AG04449 (cell line): ENCODE results near the gene GSE1.

Source experiments
- CTCF ChIA-PET: fragments of 350-600 bp; formaldehyde crosslinking; extraction: SDS; loops from one replicate; lab custom pipeline; 2021; ENCODE audit warnings: antibody characterized with exemption; lab: Yijun Ruan, JAX
- POLR2A ChIA-PET: fragments of 400-600, 350-600 bp; formaldehyde crosslinking; extraction: SDS; loops from one replicate; lab custom pipeline; 2020; ENCODE audit warnings: antibody characterized with exemption, inconsistent platforms; lab: Yijun Ruan, JAX
- DNase-seq: peaks from one replicate; pipeline ENCODE4 v3.0.0-alpha.2; 2010; ENCODE audit warnings: low read depth, low spot score
- H3K4me3 ChIP-seq: 2 replicates; pipeline ENCODE4 v1.5.1; 2011; ENCODE audit warnings: low read depth, mild to moderate bottlenecking, control low read depth, low read length
- TF ChIP-seq, protein P1 (sequence below): IDR thresholded peaks from one replicate; pipeline ENCODE4 v1.5.1; 2011; ENCODE audit warnings: mild to moderate bottlenecking, moderate library complexity, low read length, control low read depth, inconsistent platforms; ENCODE audit not compliant: insufficient read depth; ENCODE audit errors: missing control alignments

The GSE1 gene

DNA sequence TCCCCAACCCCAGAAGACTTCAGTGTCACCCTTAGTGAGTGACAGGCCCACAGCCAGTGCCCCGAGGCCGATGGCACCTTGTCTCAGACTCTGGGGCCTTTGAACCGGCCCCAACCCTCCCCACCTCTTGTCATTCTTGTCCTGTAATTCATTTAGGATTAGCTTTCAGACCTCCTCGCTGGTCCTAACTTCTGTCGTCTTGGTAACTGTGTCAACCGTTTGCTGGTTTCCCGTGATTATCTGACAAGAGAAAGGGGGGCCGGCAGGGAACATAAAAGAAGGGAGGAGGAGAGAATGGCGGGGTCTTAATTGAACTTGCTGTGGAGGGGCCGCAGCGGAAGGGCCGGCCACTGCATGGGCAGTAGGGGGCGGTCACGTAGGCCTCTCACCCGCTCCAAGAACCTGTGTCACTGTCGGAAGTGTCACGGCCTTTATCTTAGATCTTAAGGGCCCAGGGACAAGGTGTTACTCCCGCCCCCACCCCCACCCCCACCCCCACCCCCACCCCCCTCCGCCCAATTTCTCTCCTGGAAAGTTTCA, 46.5 kb upstream of the GSE1 start:
- TF ChIP-seq, protein P1, sequence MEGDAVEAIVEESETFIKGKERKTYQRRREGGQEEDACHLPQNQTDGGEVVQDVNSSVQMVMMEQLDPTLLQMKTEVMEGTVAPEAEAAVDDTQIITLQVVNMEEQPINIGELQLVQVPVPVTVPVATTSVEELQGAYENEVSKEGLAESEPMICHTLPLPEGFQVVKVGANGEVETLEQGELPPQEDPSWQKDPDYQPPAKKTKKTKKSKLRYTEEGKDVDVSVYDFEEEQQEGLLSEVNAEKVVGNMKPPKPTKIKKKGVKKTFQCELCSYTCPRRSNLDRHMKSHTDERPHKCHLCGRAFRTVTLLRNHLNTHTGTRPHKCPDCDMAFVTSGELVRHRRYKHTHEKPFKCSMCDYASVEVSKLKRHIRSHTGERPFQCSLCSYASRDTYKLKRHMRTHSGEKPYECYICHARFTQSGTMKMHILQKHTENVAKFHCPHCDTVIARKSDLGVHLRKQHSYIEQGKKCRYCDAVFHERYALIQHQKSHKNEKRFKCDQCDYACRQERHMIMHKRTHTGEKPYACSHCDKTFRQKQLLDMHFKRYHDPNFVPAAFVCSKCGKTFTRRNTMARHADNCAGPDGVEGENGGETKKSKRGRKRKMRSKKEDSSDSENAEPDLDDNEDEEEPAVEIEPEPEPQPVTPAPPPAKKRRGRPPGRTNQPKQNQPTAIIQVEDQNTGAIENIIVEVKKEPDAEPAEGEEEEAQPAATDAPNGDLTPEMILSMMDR, result no peak
- CTCF ChIA-PET, result no interaction called here
- no peak for DNase-seq
- POLR2A ChIA-PET, result no interaction called here
- no peak overlapping the region for H3K4me3 ChIP-seq

DNA sequence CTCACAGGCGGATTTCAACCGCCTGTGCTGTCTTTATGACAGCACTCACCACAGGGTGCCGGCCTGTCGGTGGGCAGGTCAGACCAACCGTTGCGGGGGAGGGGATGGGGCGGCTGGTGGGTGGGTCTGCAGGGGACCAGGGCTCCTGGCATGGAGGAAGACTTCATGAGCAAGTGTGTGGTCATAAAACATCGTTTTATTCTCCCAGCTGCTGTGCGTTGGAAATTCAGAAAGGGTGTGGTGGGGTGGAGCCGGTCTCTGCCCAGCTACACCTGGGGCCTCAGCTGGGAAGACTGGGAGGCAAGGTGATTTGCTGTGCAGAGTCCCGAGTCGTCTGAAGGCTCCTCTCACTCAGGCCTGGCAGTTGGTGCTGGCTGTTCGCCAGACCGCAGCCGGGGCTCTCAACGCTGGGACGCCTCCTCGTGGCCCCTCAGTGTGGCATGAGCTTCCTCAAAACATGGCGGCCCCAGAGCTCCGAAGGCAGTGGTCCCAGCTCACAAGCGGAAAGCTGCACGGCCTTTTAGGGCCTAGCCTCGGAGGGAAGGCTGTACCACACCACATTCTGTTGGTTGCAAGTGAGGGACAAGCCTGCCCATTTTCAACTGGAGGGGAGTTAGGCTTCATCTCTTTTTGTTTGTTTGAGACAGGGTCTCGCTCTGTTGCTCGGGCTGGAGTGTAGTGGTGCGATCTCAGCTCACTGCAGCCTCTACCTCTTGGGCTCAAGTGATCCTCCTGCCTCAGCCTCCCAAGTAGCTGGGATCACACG, 45.8 kb upstream of the GSE1 start:
- no peak for DNase-seq
- no peak overlapping the region for H3K4me3 ChIP-seq
- ChIA-PET POLR2A (no interaction called here), CTCF (no interaction called here)
- TF ChIP-seq, protein P1, result no peak

DNA sequence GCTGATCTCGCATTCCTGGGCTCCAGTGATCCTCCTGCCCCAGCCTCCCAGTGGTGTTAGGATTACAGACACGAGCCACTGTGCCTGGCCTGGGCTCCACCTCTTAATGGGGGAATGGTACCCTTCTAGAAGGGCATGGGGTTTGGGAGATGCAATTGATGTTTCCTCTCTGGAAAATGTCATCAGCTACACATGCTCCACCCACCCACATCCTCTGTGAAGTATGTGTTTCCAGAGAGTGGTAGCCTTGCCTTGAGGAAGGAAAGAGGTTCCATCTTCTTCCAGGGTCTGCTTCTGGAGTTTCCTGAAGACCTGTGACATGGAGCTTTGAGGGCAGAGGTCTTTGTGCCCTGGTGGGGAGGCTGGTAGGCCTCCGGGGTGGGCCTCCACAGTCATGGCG, 45.2 kb upstream of the GSE1 start:
- ChIA-PET CTCF (interaction anchor here (0.8 to 2.0 kb wide), 4 partner anchors 9 to 25 kb away, joined by 3 to 15 read pairs (median 4); no protein-coding TSS in a partner anchor), POLR2A (interaction anchor here (0.6 kb wide), 1 partner anchor 170 kb away, joined by 3 read pairs; no protein-coding TSS in a partner anchor)
- DNase-seq, result no peak
- TF ChIP-seq, protein P1, result no peak
- H3K4me3 ChIP-seq, result no peak overlapping the region

DNA sequence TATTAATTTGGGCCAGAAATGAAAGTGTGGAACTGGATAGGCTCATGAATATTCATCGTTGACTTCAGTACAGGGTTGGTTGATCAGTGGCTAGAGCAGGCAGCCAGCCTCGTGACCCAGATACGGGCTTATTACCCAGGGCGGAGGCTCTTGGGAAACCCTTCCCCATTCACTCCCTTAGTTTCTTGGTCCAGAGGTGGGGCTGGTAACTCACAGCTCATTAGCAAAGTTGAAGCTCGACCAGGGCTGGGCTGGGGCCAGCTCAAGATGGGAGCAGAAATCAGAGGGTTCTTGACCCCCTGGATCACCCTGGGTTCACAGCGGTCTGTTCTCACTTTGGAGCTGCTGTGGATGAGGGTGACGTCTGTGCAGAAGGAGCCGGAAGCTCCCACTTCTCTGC, 44.6 kb upstream of the GSE1 start:
- TF ChIP-seq, protein P1, result no peak
- no peak overlapping the region for H3K4me3 ChIP-seq
- DNase-seq, result no peak
- ChIA-PET CTCF (interaction anchor here (0.8 to 2.0 kb wide), 5 partner anchors 9 to 48 kb away, joined by 3 to 15 read pairs (median 4); no protein-coding TSS in a partner anchor), POLR2A (interaction anchor here (0.6 kb wide), 1 partner anchor 170 kb away, joined by 3 read pairs; no protein-coding TSS in a partner anchor)

DNA sequence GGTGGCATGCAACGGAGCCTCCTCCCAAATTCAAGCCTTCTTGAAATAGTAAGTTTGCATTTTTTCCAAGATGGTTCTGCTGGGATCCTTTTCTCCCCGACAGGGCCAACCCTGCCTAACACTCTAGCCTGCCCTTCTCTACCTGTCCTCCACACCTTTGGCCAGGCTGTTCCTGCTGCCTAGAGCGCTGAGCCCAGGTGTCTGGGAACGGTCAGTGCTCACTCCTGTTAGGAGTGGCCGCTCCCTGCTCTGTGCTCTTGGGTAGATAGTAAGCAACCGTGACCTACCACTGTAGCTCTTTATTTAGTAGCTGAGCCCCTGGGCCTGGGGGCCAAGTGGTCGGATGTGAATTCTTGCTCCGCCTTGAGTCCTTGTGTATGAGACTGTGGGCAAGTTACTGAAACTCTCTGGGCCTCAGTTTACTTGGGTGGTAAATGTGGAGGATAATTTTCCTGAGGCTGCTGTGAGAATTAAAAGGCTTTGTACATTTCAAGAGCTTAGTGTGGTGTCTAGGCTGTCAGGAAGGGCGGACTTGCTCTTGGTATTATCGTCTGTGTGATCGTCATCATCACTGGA, 44.0 kb upstream of the GSE1 start:
- DNase-seq, result no peak
- TF ChIP-seq, protein P1, result no peak
- H3K4me3 ChIP-seq, result no peak overlapping the region
- CTCF ChIA-PET, result interaction anchor here (1.1 to 2.0 kb wide), 5 partner anchors 9 to 454 kb away, joined by 3 to 15 read pairs (median 4); no protein-coding TSS in a partner anchor
- POLR2A ChIA-PET, result no interaction called here
